Measurements from ENCODE around the gene SOX5. TPM values are rescaled to one million over a fixed set of nuclear protein-coding genes. Genes with fewer than 3 reads are reported as not detected.

Gene SOX5
- total and polyA plus RNA-seq, 2 experiments from 2014 or later: 14.8 to 26.4 TPM

DNA sequence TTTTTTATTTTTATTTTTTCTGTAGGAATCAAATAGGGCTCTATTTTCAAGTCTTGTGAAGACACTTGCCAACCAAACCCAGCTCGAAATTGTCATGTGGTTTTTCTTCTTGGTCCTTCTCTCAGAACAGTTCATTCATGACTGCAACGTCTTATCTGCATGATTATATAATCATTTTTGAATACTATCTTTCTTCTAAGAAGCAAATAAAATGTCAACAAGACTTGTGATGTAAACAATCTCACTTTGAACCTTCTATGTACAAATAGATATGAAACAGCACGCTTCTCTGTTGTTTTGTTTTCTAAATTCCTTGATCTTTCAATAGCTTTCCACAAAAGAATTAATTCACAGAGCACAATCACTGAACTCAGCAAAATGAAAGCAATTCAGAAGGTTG, 320.7 kb downstream of the SOX5 start:
- H3K4me3 ChIP-seq: no peak overlapping the region
- no peaks in the 10 kb centered on the region for H4K20me1 ChIP-seq (ENCODE audit: insufficient read depth, poor library complexity, severe bottlenecking)
- H3K36me3 ChIP-seq (replicated peaks; ENCODE audit: insufficient read depth, low read depth): no peaks in the 10 kb centered on the region
- TF ChIP-seq, protein P1, sequence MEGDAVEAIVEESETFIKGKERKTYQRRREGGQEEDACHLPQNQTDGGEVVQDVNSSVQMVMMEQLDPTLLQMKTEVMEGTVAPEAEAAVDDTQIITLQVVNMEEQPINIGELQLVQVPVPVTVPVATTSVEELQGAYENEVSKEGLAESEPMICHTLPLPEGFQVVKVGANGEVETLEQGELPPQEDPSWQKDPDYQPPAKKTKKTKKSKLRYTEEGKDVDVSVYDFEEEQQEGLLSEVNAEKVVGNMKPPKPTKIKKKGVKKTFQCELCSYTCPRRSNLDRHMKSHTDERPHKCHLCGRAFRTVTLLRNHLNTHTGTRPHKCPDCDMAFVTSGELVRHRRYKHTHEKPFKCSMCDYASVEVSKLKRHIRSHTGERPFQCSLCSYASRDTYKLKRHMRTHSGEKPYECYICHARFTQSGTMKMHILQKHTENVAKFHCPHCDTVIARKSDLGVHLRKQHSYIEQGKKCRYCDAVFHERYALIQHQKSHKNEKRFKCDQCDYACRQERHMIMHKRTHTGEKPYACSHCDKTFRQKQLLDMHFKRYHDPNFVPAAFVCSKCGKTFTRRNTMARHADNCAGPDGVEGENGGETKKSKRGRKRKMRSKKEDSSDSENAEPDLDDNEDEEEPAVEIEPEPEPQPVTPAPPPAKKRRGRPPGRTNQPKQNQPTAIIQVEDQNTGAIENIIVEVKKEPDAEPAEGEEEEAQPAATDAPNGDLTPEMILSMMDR (IDR thresholded peaks at IDR 0.05; ENCODE audit: poor library complexity): no peak
- no peak for TF ChIP-seq EZH2 (IDR thresholded peaks at IDR 0.05; ENCODE audit: borderline replicate concordance)
- DNase-seq (ENCODE audit: low spot score): no peak
- H3K4me1 ChIP-seq (ENCODE audit: insufficient read depth): no peaks in the 10 kb centered on the region
- H3K79me2 ChIP-seq: no peaks in the 10 kb centered on the region
- no peaks in the 10 kb centered on the region for H3K9me2 ChIP-seq (replicated peaks; ENCODE audit: insufficient read depth)
- H2AFZ ChIP-seq: no peak overlapping the region
- WGBS (ENCODE audit: low lambda C conversion rate, missing lambda C conversion rate): 75% methylated on average over 3 of the region's 3 CpGs
- H3K9me3 ChIP-seq (ENCODE audit: low read depth): no peaks in the 10 kb centered on the region
- no peaks in the 10 kb centered on the region for H3K27me3 ChIP-seq
- no peak overlapping the region for H3K4me2 ChIP-seq
- no peak overlapping the region for H3K27ac ChIP-seq

DNA sequence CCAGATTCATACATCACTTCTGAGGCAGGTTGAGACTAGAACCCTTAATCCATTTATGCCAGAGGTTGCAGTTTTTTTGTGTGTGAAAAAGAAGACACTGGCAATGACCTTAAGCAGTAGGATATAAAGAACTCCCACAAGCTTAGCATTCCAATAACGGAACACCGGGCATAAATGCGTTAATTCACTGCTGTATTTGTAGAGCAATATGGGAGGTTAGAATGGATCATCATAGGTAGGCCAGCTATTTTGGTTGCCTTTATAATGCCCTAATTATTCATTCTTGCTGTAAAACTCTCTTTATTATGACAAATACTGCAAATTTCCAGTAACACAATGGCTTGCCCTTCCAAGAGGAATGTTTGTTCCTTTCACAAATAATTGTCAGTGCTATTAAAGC, 322.7 kb downstream of the SOX5 start:
- H3K36me3 ChIP-seq (replicated peaks; ENCODE audit: insufficient read depth, low read depth): no peaks in the 10 kb centered on the region
- WGBS (ENCODE audit: low lambda C conversion rate, missing lambda C conversion rate): 98% methylated on average over 3 of the region's 3 CpGs
- H3K4me3 ChIP-seq: no peak overlapping the region
- no peaks in the 10 kb centered on the region for H3K9me3 ChIP-seq (ENCODE audit: low read depth)
- no peak for DNase-seq (ENCODE audit: low spot score)
- no peak overlapping the region for H2AFZ ChIP-seq
- H3K27ac ChIP-seq: no peak overlapping the region
- no peak overlapping the region for H3K4me2 ChIP-seq
- H3K27me3 ChIP-seq: no peaks in the 10 kb centered on the region
- H3K9me2 ChIP-seq (replicated peaks; ENCODE audit: insufficient read depth): no peaks in the 10 kb centered on the region
- TF ChIP-seq EZH2phosphoT487 (IDR thresholded peaks at IDR 0.05; ENCODE audit: low read depth, severe bottlenecking, unreplicated experiment): no peak
- no peak for TF ChIP-seq EZH2 (IDR thresholded peaks at IDR 0.05; ENCODE audit: borderline replicate concordance)
- TF ChIP-seq, protein P1 (IDR thresholded peaks at IDR 0.05; ENCODE audit: poor library complexity): no peak
- H4K20me1 ChIP-seq (ENCODE audit: insufficient read depth, poor library complexity, severe bottlenecking): no peaks in the 10 kb centered on the region
- no peaks in the 10 kb centered on the region for H3K4me1 ChIP-seq (ENCODE audit: insufficient read depth)
- H3K79me2 ChIP-seq: no peaks in the 10 kb centered on the region

GRCh38 chr12:23621900-23622299, 327.6 kb downstream of the SOX5 start:
- H4K20me1 ChIP-seq (ENCODE audit: insufficient read depth, poor library complexity, severe bottlenecking): no peaks in the 10 kb centered on the region
- no peaks in the 10 kb centered on the region for H3K36me3 ChIP-seq (replicated peaks; ENCODE audit: insufficient read depth, low read depth)
- H3K27me3 ChIP-seq: no peaks in the 10 kb centered on the region
- no peak for DNase-seq (ENCODE audit: low spot score)
- 76% methylated on average over 2 of the region's 2 CpGs for WGBS (ENCODE audit: low lambda C conversion rate, missing lambda C conversion rate)
- no peak overlapping the region for H2AFZ ChIP-seq
- H3K4me3 ChIP-seq: no peak overlapping the region
- H3K9me3 ChIP-seq (ENCODE audit: low read depth): no peaks in the 10 kb centered on the region
- H3K9me2 ChIP-seq (replicated peaks; ENCODE audit: insufficient read depth): no peaks in the 10 kb centered on the region
- TF ChIP-seq EZH2 (IDR thresholded peaks at IDR 0.05; ENCODE audit: borderline replicate concordance) (no peak), EZH2phosphoT487 (IDR thresholded peaks at IDR 0.05; ENCODE audit: low read depth, severe bottlenecking, unreplicated experiment) (no peak)
- TF ChIP-seq, protein P1 (IDR thresholded peaks at IDR 0.05; ENCODE audit: poor library complexity): no peak
- H3K27ac ChIP-seq: no peak overlapping the region
- no peaks in the 10 kb centered on the region for H3K79me2 ChIP-seq
- no peak overlapping the region for H3K4me2 ChIP-seq
- H3K4me1 ChIP-seq (ENCODE audit: insufficient read depth): no peaks in the 10 kb centered on the region

- H3K9me3 ChIP-seq (ENCODE audit: low read depth): no peaks in the 10 kb centered on the region
- WGBS (ENCODE audit: low lambda C conversion rate, missing lambda C conversion rate): 88% methylated on average over 1 of the region's 1 CpG
- H3K4me2 ChIP-seq: no peak overlapping the region
- no peaks in the 10 kb centered on the region for H3K36me3 ChIP-seq (replicated peaks; ENCODE audit: insufficient read depth, low read depth)
- no peak for TF ChIP-seq EZH2phosphoT487 (IDR thresholded peaks at IDR 0.05; ENCODE audit: low read depth, severe bottlenecking, unreplicated experiment)
- TF ChIP-seq, protein P1 (IDR thresholded peaks at IDR 0.05; ENCODE audit: poor library complexity): no peak
- H3K9me2 ChIP-seq (replicated peaks; ENCODE audit: insufficient read depth): no peaks in the 10 kb centered on the region
- no peaks in the 10 kb centered on the region for H4K20me1 ChIP-seq (ENCODE audit: insufficient read depth, poor library complexity, severe bottlenecking)
- DNase-seq (ENCODE audit: low spot score): no peak
- no peak overlapping the region for H2AFZ ChIP-seq
- H3K27ac ChIP-seq: no peak overlapping the region
- no peak overlapping the region for H3K4me3 ChIP-seq
- H3K79me2 ChIP-seq: no peaks in the 10 kb centered on the region
- H3K4me1 ChIP-seq (ENCODE audit: insufficient read depth): no peaks in the 10 kb centered on the region
- H3K27me3 ChIP-seq: no peaks in the 10 kb centered on the region
Measured at GRCh38 chr12:23618718-23619117, 330.8 kb downstream of the SOX5 start.

All from hepatocyte (in vitro differentiated cells).